MM.1S (cell line): Measurements from ENCODE around the gene COQ10B.

Experiments used
- DNase-seq: peaks from one replicate; pipeline ENCODE4 v3.0.0-alpha.2; 2015
- H2AFZ ChIP-seq: fragments of 300-600 bp; sonication (generic); 2 replicates; pipeline ENCODE4 v1.6.0; 2016; ENCODE audit warnings: antibody characterized with exemption, low read length
- H3F3A ChIP-seq: fragments of 300-600 bp; sonication (generic); 2 replicates; pipeline ENCODE4 v1.6.1; 2016; ENCODE audit warnings: mild to moderate bottlenecking, antibody characterized with exemption, low read length, moderate library complexity, mixed read lengths; ENCODE audit not compliant: insufficient read depth
- H3K27ac ChIP-seq: fragments of 300-600 bp; sonication (generic); 2 replicates; pipeline ENCODE4 v1.5.1; 2016; ENCODE audit warnings: mild to moderate bottlenecking, low read length
- H3K27me3 ChIP-seq: fragments of 300-600 bp; sonication (generic); replicated peaks from 2 replicates; pipeline ENCODE4 v1.6.0; 2016; ENCODE audit warnings: low read length; ENCODE audit not compliant: insufficient read depth
- H3K36me3 ChIP-seq: fragments of 300-600 bp; sonication (generic); replicated peaks from 2 replicates; pipeline ENCODE4 v1.6.1; 2016; ENCODE audit warnings: mild to moderate bottlenecking, low read length, mixed read lengths; ENCODE audit not compliant: insufficient read depth
- H3K4me1 ChIP-seq: fragments of 300-600 bp; sonication (generic); 2 replicates; pipeline ENCODE4 v1.6.1; 2016; ENCODE audit warnings: low read length, mixed read lengths
- H3K4me2 ChIP-seq: fragments of 300-600 bp; sonication (generic); 2 replicates; pipeline ENCODE4 v1.6.0; 2016; ENCODE audit warnings: low read depth, low read length
- H3K4me3 ChIP-seq: fragments of 300-600 bp; sonication (generic); 2 replicates; pipeline ENCODE4 v1.5.1; 2016; ENCODE audit warnings: low read length, mixed read lengths
- H3K79me2 ChIP-seq: fragments of 300-600 bp; sonication (generic); 2 replicates; pipeline ENCODE4 v1.6.1; 2016; ENCODE audit warnings: mixed run types, low read length, mixed read lengths
- H3K9ac ChIP-seq: fragments of 300-600 bp; sonication (generic); 2 replicates; pipeline ENCODE4 v1.6.1; 2016; ENCODE audit warnings: low read length, mixed read lengths
- H3K9me2 ChIP-seq: fragments of 300-600 bp; sonication (generic); replicated peaks from 2 replicates; pipeline ENCODE4 v1.6.1; 2016; ENCODE audit warnings: mild to moderate bottlenecking, low read length, mixed read lengths; ENCODE audit not compliant: insufficient read depth
- H3K9me3 ChIP-seq: fragments of 300-600 bp; sonication (generic); replicated peaks from 2 replicates; pipeline ENCODE4 v1.6.1; 2016; ENCODE audit warnings: mild to moderate bottlenecking, low read length, mixed read lengths; ENCODE audit not compliant: insufficient read depth
- H4K20me1 ChIP-seq: fragments of 300-600 bp; sonication (generic); 2 replicates; pipeline ENCODE4 v1.6.1; 2016; ENCODE audit warnings: mild to moderate bottlenecking, low read length, moderate library complexity, mixed read lengths; ENCODE audit not compliant: insufficient read depth
- CTCF ChIP-seq: fragments of 300-600 bp; sonication (generic); IDR thresholded peaks from 2 replicates; pipeline ENCODE4 v1.5.1; 2016; ENCODE audit warnings: antibody characterized with exemption, low read length, mixed read lengths
- EZH2 ChIP-seq: fragments of 300-600 bp; sonication (generic); optimal IDR thresholded peaks from 2 replicates; pipeline ENCODE3; 2017; ENCODE audit warnings: low read depth, mild to moderate bottlenecking, antibody characterized with exemption, low read length, mixed read lengths
- EZH2phosphoT487 ChIP-seq: fragments of 300-600 bp; sonication (generic); IDR thresholded peaks from 2 replicates; pipeline ENCODE4 v1.6.1; 2018; ENCODE audit warnings: antibody characterized with exemption, low read length

The COQ10B gene

GRCh38 chr2:197517150-197517549 is 63.8 kb downstream of the COQ10B start:
- peaks cover 22% of the 10 kb centered on the region for H3F3A ChIP-seq
- H3K9me2 ChIP-seq: no peaks in the 10 kb centered on the region
- no peaks in the 10 kb centered on the region; the same call in 1 of the 2 replicates for H4K20me1 ChIP-seq
- no peaks in the 10 kb centered on the region for H3K27me3 ChIP-seq
- H3K79me2 ChIP-seq: peaks cover 68% of the 10 kb centered on the region
- H3K4me3 ChIP-seq: peak overlapping the region; percentile 69
- no peaks in the 10 kb centered on the region; the same call in 1 of the 2 replicates for H3K36me3 ChIP-seq
- H3K9ac ChIP-seq: peak overlapping the region; percentile 86; the same call in 1 of the 2 replicates
- no peak for DNase-seq
- no peaks in the 10 kb centered on the region for H3K9me3 ChIP-seq
- no peak overlapping the region for H2AFZ ChIP-seq
- H3K27ac ChIP-seq: 0 out of 2 replicates have a peak overlapping the region, but pooled peaks have one; percentile 93
- TF ChIP-seq CTCF (no peak), EZH2 (no peak), EZH2phosphoT487 (no peak)
- peak overlapping the region; percentile 81 for H3K4me2 ChIP-seq
- peaks cover 22% of the 10 kb centered on the region for H3K4me1 ChIP-seq
